Mucosa of stomach (tissue), 1 donor: Measurements from ENCODE around the gene NPC2.

Experiments used
- H3K27me3 ChIP-seq: one replicate; pipeline ENCODE4 v1.7.0; 2013; ENCODE audit warnings: mild to moderate bottlenecking, low read length; ENCODE audit not compliant: control insufficient read depth, insufficient read depth
- H3K36me3 ChIP-seq: one replicate; pipeline ENCODE4 v1.7.0; 2013; ENCODE audit warnings: low read length; ENCODE audit not compliant: control insufficient read depth, insufficient read depth
- H3K4me1 ChIP-seq: one replicate; pipeline ENCODE4 v1.7.0; 2013; ENCODE audit warnings: mild to moderate bottlenecking, low read length; ENCODE audit not compliant: control insufficient read depth, insufficient read depth
- H3K4me3 ChIP-seq: one replicate; pipeline ENCODE4 v1.7.0; 2013; ENCODE audit warnings: low read length
- H3K9ac ChIP-seq: one replicate; pipeline ENCODE4 v1.7.0; 2013; ENCODE audit warnings: mild to moderate bottlenecking, low read length, moderate library complexity
- H3K9me3 ChIP-seq: one replicate; pipeline ENCODE4 v1.7.0; 2013; ENCODE audit warnings: mild to moderate bottlenecking, low read length, moderate library complexity; ENCODE audit not compliant: control insufficient read depth
- donor health status: Pancreatic carcinoma.

Gene NPC2

GRCh38 chr14:74493343-74494261, 497 bp upstream of the NPC2 start, which contains the start of gene ISCA2:
Gene ISCA2, plus strand, starts transcription at chr14:74493765. Its CDS starts 10 bp downstream, at chr14:74493775.
- H3K9ac ChIP-seq: peak within 1 kb of the TSS; percentile 93

GRCh38 chr14:74491956-74492775, 939 bp downstream of the NPC2 start:
- Histone ChIP-seq H3K4me1 (peaks cover 13% of the 10 kb centered on the region), H3K4me3 (peak overlapping the region; percentile 11), H3K9ac (peak overlapping the region; percentile 80), H3K27me3 (no peaks in the 10 kb centered on the region), H3K36me3 (no peaks in the 10 kb centered on the region), H3K9me3 (no peaks in the 10 kb centered on the region)

More at GRCh38 chr14:74493343-74494261, 497 bp upstream of the NPC2 start, which contains the start of gene ISCA2:
- no peaks in the 10 kb centered on the region for H3K36me3 ChIP-seq
- H3K9me3 ChIP-seq: no peaks in the 10 kb centered on the region
- H3K4me3 ChIP-seq: peak within 1 kb of the TSS; percentile 90
- H3K4me1 ChIP-seq: peaks cover 13% of the 10 kb centered on the region
- H3K27me3 ChIP-seq: no peaks in the 10 kb centered on the region

GRCh38 chr14:74490486-74490885, 2.6 kb downstream of the NPC2 start:
- Histone ChIP-seq H3K4me1 (peaks cover 13% of the 10 kb centered on the region), H3K9ac (no peak overlapping the region), H3K4me3 (no peak overlapping the region), H3K36me3 (no peaks in the 10 kb centered on the region), H3K27me3 (no peaks in the 10 kb centered on the region), H3K9me3 (no peaks in the 10 kb centered on the region)

GRCh38 chr14:74488786-74489397, 4.2 kb downstream of the NPC2 start:
- H3K9me3 ChIP-seq: no peaks in the 10 kb centered on the region
- H3K27me3 ChIP-seq: no peaks in the 10 kb centered on the region
- H3K4me3 ChIP-seq: no peak overlapping the region
- peaks cover 5% of the 10 kb centered on the region for H3K4me1 ChIP-seq
- no peak overlapping the region for H3K9ac ChIP-seq
- H3K36me3 ChIP-seq: no peaks in the 10 kb centered on the region

GRCh38 chr14:74486164-74486563, 6.9 kb downstream of the NPC2 start:
- H3K27me3 ChIP-seq: no peaks in the 10 kb centered on the region
- H3K9ac ChIP-seq: no peak overlapping the region
- H3K36me3 ChIP-seq: no peaks in the 10 kb centered on the region
- no peak overlapping the region for H3K4me3 ChIP-seq
- no peaks in the 10 kb centered on the region for H3K9me3 ChIP-seq
- peaks cover 5% of the 10 kb centered on the region for H3K4me1 ChIP-seq

- Histone ChIP-seq H3K4me1 (no peaks in the 10 kb centered on the region), H3K27me3 (no peaks in the 10 kb centered on the region), H3K36me3 (no peaks in the 10 kb centered on the region), H3K9ac (no peak overlapping the region), H3K9me3 (no peaks in the 10 kb centered on the region), H3K4me3 (no peak overlapping the region)
These were observed 9.8 kb downstream of the NPC2 start for GRCh38 chr14:74483321-74483720.

GRCh38 chr14:74482571-74482970, 10.5 kb downstream of the NPC2 start:
- no peaks in the 10 kb centered on the region for H3K36me3 ChIP-seq
- no peaks in the 10 kb centered on the region for H3K9me3 ChIP-seq
- H3K9ac ChIP-seq: no peak overlapping the region
- no peaks in the 10 kb centered on the region for H3K27me3 ChIP-seq
- H3K4me3 ChIP-seq: no peak overlapping the region
- H3K4me1 ChIP-seq: no peaks in the 10 kb centered on the region

GRCh38 chr14:74480046-74480445, 13.1 kb downstream of the NPC2 start:
- H3K9me3 ChIP-seq: no peaks in the 10 kb centered on the region
- no peaks in the 10 kb centered on the region for H3K4me1 ChIP-seq
- H3K27me3 ChIP-seq: no peaks in the 10 kb centered on the region
- H3K9ac ChIP-seq: no peak overlapping the region
- H3K36me3 ChIP-seq: peaks cover 4% of the 10 kb centered on the region
- H3K4me3 ChIP-seq: no peak overlapping the region

GRCh38 chr14:74478996-74479635, 14.0 kb downstream of the NPC2 start:
- no peaks in the 10 kb centered on the region for H3K4me1 ChIP-seq
- no peaks in the 10 kb centered on the region for H3K27me3 ChIP-seq
- peaks cover 4% of the 10 kb centered on the region for H3K36me3 ChIP-seq
- no peak overlapping the region for H3K4me3 ChIP-seq
- H3K9me3 ChIP-seq: no peaks in the 10 kb centered on the region
- no peak overlapping the region for H3K9ac ChIP-seq

- no peak overlapping the region for H3K4me3 ChIP-seq
- H3K9me3 ChIP-seq: no peaks in the 10 kb centered on the region
- no peak overlapping the region for H3K9ac ChIP-seq
- H3K36me3 ChIP-seq: peaks cover 4% of the 10 kb centered on the region
- H3K27me3 ChIP-seq: no peaks in the 10 kb centered on the region
- H3K4me1 ChIP-seq: no peaks in the 10 kb centered on the region
These were observed 16.5 kb downstream of the NPC2 start for GRCh38 chr14:74476607-74477006.

- no peak overlapping the region for H3K9ac ChIP-seq
- no peak overlapping the region for H3K4me3 ChIP-seq
- H3K4me1 ChIP-seq: no peaks in the 10 kb centered on the region
- no peaks in the 10 kb centered on the region for H3K27me3 ChIP-seq
- no peaks in the 10 kb centered on the region for H3K9me3 ChIP-seq
- peaks cover 4% of the 10 kb centered on the region for H3K36me3 ChIP-seq
These were observed 17.0 kb downstream of the NPC2 start for GRCh38 chr14:74476107-74476506.
